Kidney (tissue), 14 donors: ENCODE measurements around the gene LIX1. TPM values are rescaled to one million over a fixed set of nuclear protein-coding genes. Genes with fewer than 3 reads are reported as not detected.
"Not testable (repeated sequence)": the region's sequence is repeated elsewhere in the genome, so short reads cannot be mapped to it uniquely, and the experiment has no call there.

ENCODE experiments used
- DNase-seq, 5 donors: peaks; one replicate each; pipeline ENCODE4 v3.0.0-alpha.2; 2013 to 2020
- FAIRE-seq: peaks from 2 replicates; lab custom pipeline; 2012; peaks lifted over from hg19 to GRCh38; lab: Jason Lieb, UNC
- H3K27ac ChIP-seq, 2 donors: one replicate each; pipeline ENCODE4 v1.7.0; 2013; ENCODE audit warnings: low read depth in 2 of 2, low read length in 2 of 2, inconsistent platforms in 1 of 2
- H3K27me3 ChIP-seq: one replicate; pipeline ENCODE4 v1.7.1; 2013; ENCODE audit warnings: low read length, inconsistent platforms; ENCODE audit not compliant: control insufficient read depth, insufficient read depth
- H3K36me3 ChIP-seq, 3 donors: one replicate each; pipeline versions ENCODE4 v1.7.0 to v1.7.1; 2013; ENCODE audit warnings: low read length in 3 of 3, control low read depth in 1 of 3, inconsistent platforms in 1 of 3; ENCODE audit not compliant: insufficient read depth in 3 of 3, control insufficient read depth in 2 of 3
- H3K4me1 ChIP-seq, 3 donors: one replicate each; pipeline versions ENCODE4 v1.7.0 to v1.7.1; 2013; ENCODE audit warnings: low read length in 3 of 3, inconsistent platforms in 1 of 3, low read depth in 1 of 3; ENCODE audit not compliant: control insufficient read depth in 2 of 3, insufficient read depth in 2 of 3
- H3K4me3 ChIP-seq, 3 donors: one replicate each; pipeline versions ENCODE4 v1.7.0 to v1.8.1; 2013; ENCODE audit warnings: low read length in 3 of 3, control low read depth in 1 of 3, inconsistent platforms in 1 of 3
- H3K9ac ChIP-seq, 3 donors: one replicate each; pipeline versions ENCODE4 v1.7.0 to v1.7.1; 2013; ENCODE audit warnings: low read length in 3 of 3, control low read depth in 1 of 3, inconsistent platforms in 1 of 3
- H3K9me3 ChIP-seq, 3 donors: one replicate each; pipeline versions ENCODE4 v1.7.0 to v1.7.1; 2013; ENCODE audit warnings: low read length in 3 of 3, control low read depth in 1 of 3, inconsistent platforms in 1 of 3; ENCODE audit not compliant: control insufficient read depth in 2 of 3, insufficient read depth in 1 of 3
- CTCF ChIP-seq: IDR thresholded peaks from 3 replicates; pipeline ENCODE4 v1.5.1; 2012; ENCODE audit warnings: mild to moderate bottlenecking, moderate library complexity, borderline replicate concordance; ENCODE audit not compliant: insufficient read depth; ENCODE audit errors: extremely low read depth
- intact Hi-C: fragments of 100-400 bp; cut with DNase I; formaldehyde crosslinking; loops from one replicate; pipeline ENCODE4 v1.11.1; 2022
- polyA plus RNA-seq: library from polyadenylated mRNA; stranded (reverse); fragments of 350-450 nt; fragmentation: Illumina TruSeq; extraction: RNeasy Lipid Tissue Mini Kit (QIAGEN cat#74804); gene quantifications from one replicate; pipeline ENCODE4 v1.2.3, GENCODE V29; 2014; ENCODE audit warnings: low read depth, low replicate concordance; ENCODE audit not compliant: insufficient read depth
- total RNA-seq: library from RNA; stranded (reverse); fragmentation: NEBNext Ultra II Directional; extraction: Animal tissue kit (Norgen Biotek cat#: 25700); gene quantifications from one replicate; pipeline ENCODE4 v1.2.1, GENCODE V29; 2021
- donor health status: control.
- donor health status: control.
- donor health status: control.
- donor health status: control.
- donor health status: control.
- donor health status: DM: yes; HTN: yes; CAD: no.
- donor health status: Normal renal cell carcinoma (clear cell type).

Gene LIX1
- total and polyA plus RNA-seq, 2 donors from 2014 or later = 0.65 to 33.4 TPM

GRCh38 chr5:97085459-97086181, 56.8 kb downstream of the LIX1 start:
- no peak for TF ChIP-seq CTCF
- no peak overlapping the region for H3K27ac ChIP-seq
- FAIRE-seq (no peak), DNase-seq (no peak)
- no peaks in the 10 kb centered on the region for H3K36me3 ChIP-seq
- H3K4me3 ChIP-seq = no peak overlapping the region
- no peaks in the 10 kb centered on the region for H3K9me3 ChIP-seq
- no peak overlapping the region for H3K9ac ChIP-seq
- intact Hi-C loops = no loop called here
- H3K27me3 ChIP-seq = no peaks in the 10 kb centered on the region
- H3K4me1 ChIP-seq = no peaks in the 10 kb centered on the region

GRCh38 chr5:97084782-97085458, 57.5 kb downstream of the LIX1 start:
- H3K27me3 ChIP-seq, H3K36me3 ChIP-seq, H3K9ac ChIP-seq, intact Hi-C loops, DNase-seq, H3K4me3 ChIP-seq, FAIRE-seq, H3K27ac ChIP-seq, H3K9me3 ChIP-seq, H3K4me1 ChIP-seq: not testable (repeated sequence)

- no peaks in the 10 kb centered on the region for H3K27me3 ChIP-seq
- no peak overlapping the region for H3K9ac ChIP-seq
- H3K36me3 ChIP-seq = no peaks in the 10 kb centered on the region
- H3K4me1 ChIP-seq = peaks cover 0 to 10% (median 0%) of the 10 kb centered on the region in 3 donors
- no peak overlapping the region for H3K4me3 ChIP-seq
- FAIRE-seq (no peak), DNase-seq (no peak)
- intact Hi-C loops = no loop called here
- no peaks in the 10 kb centered on the region for H3K9me3 ChIP-seq
- H3K27ac ChIP-seq = no peak overlapping the region
- TF ChIP-seq CTCF = no peak
These were observed 63.3 kb downstream of the LIX1 start for GRCh38 chr5:97078958-97079743.

- Histone ChIP-seq H3K9me3 (no peaks in the 10 kb centered on the region), H3K4me1 (peaks cover 0 to 10% (median 2%) of the 10 kb centered on the region in 3 donors), H3K27me3 (no peaks in the 10 kb centered on the region), H3K36me3 (no peaks in the 10 kb centered on the region), H3K4me3 (no peak overlapping the region), H3K9ac (no peak overlapping the region), H3K27ac (no peak overlapping the region)
- no peak for TF ChIP-seq CTCF
- intact Hi-C loops = no loop called here
- FAIRE-seq = no peak
- DNase-seq = no peak
These were observed 65.2 kb downstream of the LIX1 start for GRCh38 chr5:97077246-97077645.
